OCI-LY1 (cell line): ENCODE results near the gene DNAJC3.
"Not testable (repeated sequence)": the region's sequence is repeated elsewhere in the genome, so short reads cannot be mapped to it uniquely, and the experiment has no call there.

ENCODE experiments used
- H2AFZ ChIP-seq: fragments of 200-600 bp; sonication (generic), shearing (Covaris generic); 2 replicates; pipeline ENCODE4 v1.6.0; 2014; ENCODE audit warnings: antibody characterized with exemption, mild to moderate bottlenecking, low read length
- H3F3A ChIP-seq: fragments of 200-600 bp; sonication (generic), shearing (Covaris generic); 2 replicates; pipeline ENCODE4 v1.6.0; 2014; ENCODE audit warnings: mild to moderate bottlenecking, antibody characterized with exemption, low read length, moderate library complexity; ENCODE audit not compliant: insufficient read depth
- H3K27ac ChIP-seq: fragments of 200-600 bp; sonication (generic); 2 replicates; pipeline ENCODE4 v1.5.1; 2014; ENCODE audit warnings: low read length, mixed run types, mild to moderate bottlenecking, low read depth; ENCODE audit not compliant: poor library complexity, severe bottlenecking
- H3K27me3 ChIP-seq: fragments of 200-600 bp; sonication (generic); 2 replicates; pipeline ENCODE4 v1.6.0; 2014; ENCODE audit warnings: antibody characterized with exemption, mild to moderate bottlenecking, low read length, moderate library complexity; ENCODE audit not compliant: insufficient read depth
- H3K36me3 ChIP-seq: fragments of 200-600 bp; sonication (generic); 2 replicates; pipeline ENCODE4 v1.6.1; 2014; ENCODE audit warnings: mild to moderate bottlenecking, antibody characterized with exemption, low read length, moderate library complexity, mixed read lengths; ENCODE audit not compliant: insufficient read depth
- H3K4me1 ChIP-seq: fragments of 200-600 bp; sonication (generic); 2 replicates; pipeline ENCODE4 v1.5.1; 2014; ENCODE audit warnings: mild to moderate bottlenecking, low read length, moderate library complexity; ENCODE audit not compliant: insufficient read depth, severe bottlenecking
- H3K4me2 ChIP-seq: fragments of 200-600 bp; sonication (generic), shearing (Covaris generic); 2 replicates; pipeline ENCODE4 v1.6.1; 2014; ENCODE audit warnings: low read length
- H3K4me3 ChIP-seq: fragments of 200-600 bp; sonication (generic); 2 replicates; pipeline ENCODE4 v1.5.1; 2014; ENCODE audit warnings: low read length, low read depth, mild to moderate bottlenecking, mixed read lengths; ENCODE audit not compliant: poor library complexity, severe bottlenecking
- H3K79me2 ChIP-seq: fragments of 200-600 bp; shearing (Covaris generic); 2 replicates; pipeline ENCODE4 v1.6.1; 2016; ENCODE audit warnings: mixed run types, low read length, mixed read lengths; ENCODE audit not compliant: insufficient read depth
- H3K9ac ChIP-seq: fragments of 200-600 bp; sonication (generic), shearing (Covaris generic); 2 replicates; pipeline ENCODE4 v1.6.1; 2014; ENCODE audit warnings: mild to moderate bottlenecking, low read length, mixed read lengths
- H3K9me2 ChIP-seq: fragments of 200-600 bp; sonication (generic), shearing (Covaris generic); 2 replicates; pipeline ENCODE4 v1.6.1; 2014; ENCODE audit warnings: low read depth, mild to moderate bottlenecking, low read length, mixed read lengths
- H3K9me3 ChIP-seq: fragments of 200-600 bp; shearing (Covaris generic); 2 replicates; pipeline ENCODE4 v1.6.1; 2014; ENCODE audit warnings: low read length, mixed read lengths
- H4K20me1 ChIP-seq: fragments of 200-600 bp; sonication (generic), shearing (Covaris generic); 2 replicates; pipeline ENCODE4 v1.6.0; 2016; ENCODE audit warnings: mild to moderate bottlenecking, low read length; ENCODE audit not compliant: insufficient read depth
- EZH2 ChIP-seq: fragments of 200-600 bp; sonication (generic), shearing (Covaris generic); IDR thresholded peaks from 2 replicates; pipeline ENCODE4 v1.8.0; 2017; ENCODE audit warnings: borderline replicate concordance, mixed run types, mild to moderate bottlenecking, antibody characterized with exemption, low read length, moderate library complexity, mixed read lengths
- TF ChIP-seq, protein P1 (sequence below): fragments of 200-600 bp; sonication (generic), shearing (Covaris generic); IDR thresholded peaks from 2 replicates; pipeline ENCODE4 v1.5.1; 2017; ENCODE audit warnings: mild to moderate bottlenecking, antibody characterized with exemption, low read length, moderate library complexity, mixed read lengths

DNAJC3 gene

DNA sequence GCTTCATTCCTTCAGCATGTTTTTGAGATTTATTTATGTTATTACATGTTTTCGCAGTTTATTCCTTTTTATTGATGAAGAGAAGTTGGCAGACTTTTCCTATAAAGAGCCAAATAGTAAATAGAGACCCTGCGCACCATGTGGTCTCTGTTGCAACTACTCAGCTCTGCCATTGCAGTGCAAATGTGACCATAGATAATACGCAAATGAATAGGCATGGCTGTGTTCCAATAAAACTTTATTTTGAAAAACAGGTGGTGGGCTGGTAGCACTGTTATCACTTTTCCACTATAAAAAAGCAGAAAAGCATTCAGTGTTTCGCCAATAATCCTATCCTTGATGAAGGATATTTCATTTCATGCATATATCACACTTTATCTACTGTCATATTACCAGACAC lies 95.0 kb downstream of the DNAJC3 start:
- H3K27me3 ChIP-seq, result no peaks in the 10 kb centered on the region
- no peak overlapping the region for H3K4me3 ChIP-seq
- no peak for TF ChIP-seq EZH2
- TF ChIP-seq, protein P1, sequence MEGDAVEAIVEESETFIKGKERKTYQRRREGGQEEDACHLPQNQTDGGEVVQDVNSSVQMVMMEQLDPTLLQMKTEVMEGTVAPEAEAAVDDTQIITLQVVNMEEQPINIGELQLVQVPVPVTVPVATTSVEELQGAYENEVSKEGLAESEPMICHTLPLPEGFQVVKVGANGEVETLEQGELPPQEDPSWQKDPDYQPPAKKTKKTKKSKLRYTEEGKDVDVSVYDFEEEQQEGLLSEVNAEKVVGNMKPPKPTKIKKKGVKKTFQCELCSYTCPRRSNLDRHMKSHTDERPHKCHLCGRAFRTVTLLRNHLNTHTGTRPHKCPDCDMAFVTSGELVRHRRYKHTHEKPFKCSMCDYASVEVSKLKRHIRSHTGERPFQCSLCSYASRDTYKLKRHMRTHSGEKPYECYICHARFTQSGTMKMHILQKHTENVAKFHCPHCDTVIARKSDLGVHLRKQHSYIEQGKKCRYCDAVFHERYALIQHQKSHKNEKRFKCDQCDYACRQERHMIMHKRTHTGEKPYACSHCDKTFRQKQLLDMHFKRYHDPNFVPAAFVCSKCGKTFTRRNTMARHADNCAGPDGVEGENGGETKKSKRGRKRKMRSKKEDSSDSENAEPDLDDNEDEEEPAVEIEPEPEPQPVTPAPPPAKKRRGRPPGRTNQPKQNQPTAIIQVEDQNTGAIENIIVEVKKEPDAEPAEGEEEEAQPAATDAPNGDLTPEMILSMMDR, result no peak
- peaks cover 28% of the 10 kb centered on the region; the same call in 1 of the 2 replicates for H3K36me3 ChIP-seq
- no peak overlapping the region for H3K4me2 ChIP-seq
- H3F3A ChIP-seq, result no peaks in the 10 kb centered on the region
- no peaks in the 10 kb centered on the region for H3K79me2 ChIP-seq
- H3K27ac ChIP-seq, result no peak overlapping the region
- no peaks in the 10 kb centered on the region for H3K4me1 ChIP-seq
- no peak overlapping the region for H2AFZ ChIP-seq
- H3K9me2 ChIP-seq, result no peaks in the 10 kb centered on the region
- H3K9ac ChIP-seq, result no peak overlapping the region
- H3K9me3 ChIP-seq, result no peaks in the 10 kb centered on the region
- H4K20me1 ChIP-seq, result no peaks in the 10 kb centered on the region

GRCh38 chr13:95779522-95779921 lies 102.6 kb downstream of the DNAJC3 start:
- Histone ChIP-seq H3K9ac (no peak overlapping the region), H3F3A (no peaks in the 10 kb centered on the region), H3K4me1 (no peaks in the 10 kb centered on the region), H4K20me1 (no peaks in the 10 kb centered on the region), H3K9me3 (no peaks in the 10 kb centered on the region), H3K27ac (no peak overlapping the region), H3K4me2 (no peak overlapping the region), H2AFZ (no peak overlapping the region), H3K27me3 (no peaks in the 10 kb centered on the region), H3K4me3 (no peak overlapping the region), H3K79me2 (no peaks in the 10 kb centered on the region), H3K9me2 (no peaks in the 10 kb centered on the region), H3K36me3 (peaks cover 46% of the 10 kb centered on the region)
- TF ChIP-seq EZH2, result no peak
- TF ChIP-seq, protein P1, result no peak

- Histone ChIP-seq H3K79me2 (no peaks in the 10 kb centered on the region), H3K9ac (no peak overlapping the region), H4K20me1 (no peaks in the 10 kb centered on the region), H3K27me3 (no peaks in the 10 kb centered on the region), H3K4me2 (no peak overlapping the region), H3K4me3 (no peak overlapping the region), H3K9me2 (no peaks in the 10 kb centered on the region), H3K9me3 (no peaks in the 10 kb centered on the region), H3K4me1 (no peaks in the 10 kb centered on the region), H2AFZ (no peak overlapping the region), H3K36me3 (peaks cover 43% of the 10 kb centered on the region), H3F3A (no peaks in the 10 kb centered on the region), H3K27ac (no peak overlapping the region)
- no peak for TF ChIP-seq EZH2
- TF ChIP-seq, protein P1, result no peak
Observed at GRCh38 chr13:95781016-95781415, 104.1 kb downstream of the DNAJC3 start.

DNA sequence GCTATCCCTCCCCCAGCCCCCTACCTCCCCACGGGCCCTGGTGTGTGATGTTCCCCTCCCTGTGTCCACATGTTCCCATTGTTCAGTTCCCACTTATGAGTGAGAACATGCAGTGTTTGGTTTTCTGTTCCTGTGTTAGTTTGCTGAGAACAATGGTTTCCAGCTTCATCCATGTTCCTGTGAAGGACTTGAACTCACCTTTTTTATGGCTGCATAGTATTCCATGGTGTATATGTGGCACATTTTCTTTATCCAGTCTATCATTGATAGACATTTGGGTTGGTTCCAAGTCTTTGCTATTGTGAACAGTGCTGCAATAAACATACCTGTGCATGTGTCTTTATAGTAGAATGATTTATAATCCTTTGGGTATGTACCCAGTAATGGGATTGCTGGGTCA lies 105.0 kb downstream of the DNAJC3 start:
- not testable (repeated sequence) for H3K27ac ChIP-seq, H2AFZ ChIP-seq, H3K4me3 ChIP-seq, H3K9me2 ChIP-seq, H4K20me1 ChIP-seq, H3K9ac ChIP-seq, H3K79me2 ChIP-seq, H3K9me3 ChIP-seq, H3K27me3 ChIP-seq, H3F3A ChIP-seq, H3K4me2 ChIP-seq, H3K4me1 ChIP-seq
- peaks cover 45% of the 10 kb centered on the region for H3K36me3 ChIP-seq
